ENCODE measurements around the gene ZNF490.
"Not testable (repeated sequence)": the region's sequence is repeated elsewhere in the genome, so short reads cannot be mapped to it uniquely, and the experiment has no call there.

ZNF490 gene

DNA sequence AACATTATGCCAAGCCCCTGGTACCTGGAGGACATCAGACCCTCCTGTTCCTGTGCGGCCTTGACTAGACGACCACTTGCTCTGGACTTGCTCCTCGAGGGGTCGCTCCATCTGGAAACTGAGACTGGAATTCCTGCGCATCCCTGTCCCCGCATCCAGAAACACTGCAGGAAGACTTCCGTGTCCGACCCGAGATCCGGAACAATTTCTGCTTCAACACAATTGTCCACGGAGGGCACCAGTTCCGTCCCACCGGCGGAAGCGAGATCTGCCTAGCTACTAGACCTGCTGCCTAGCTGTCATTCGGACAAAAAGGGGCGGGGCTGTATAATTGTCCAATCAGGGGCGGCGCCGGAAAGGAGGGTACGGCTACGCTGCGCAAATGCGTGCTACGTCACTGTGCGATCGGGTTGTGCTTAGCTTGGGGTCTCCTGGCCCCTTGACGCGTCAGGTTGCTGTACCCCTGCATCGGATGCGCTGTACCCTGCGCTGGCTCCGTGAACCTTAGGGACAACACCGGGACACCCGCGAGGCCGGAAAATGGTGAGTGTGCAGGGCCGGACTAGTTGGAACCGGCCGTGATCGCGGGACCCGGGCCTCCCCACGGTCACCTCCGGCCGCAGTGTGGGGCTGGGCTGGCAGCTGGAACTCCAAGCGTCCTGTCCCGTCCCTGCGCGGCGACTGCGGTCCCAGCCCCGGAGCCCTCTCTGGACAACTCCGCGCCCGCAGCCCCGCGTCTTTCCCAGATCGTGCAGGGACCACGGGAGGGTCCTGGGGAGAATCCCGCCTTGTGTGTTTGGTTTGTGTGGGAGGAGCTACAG lies at the start of gene ZNF490, which contains the start of gene ZNF791:
ZNF490 (minus strand) TSS at position 274 of the 821 bp plus-strand sequence; CDS start at position 141, 133 bp downstream.
ZNF791 (plus strand) TSS at position 381 of the 821 bp plus-strand sequence; CDS start at position 541, 160 bp downstream.
- peak; percentile 90 for DNase-seq

DNA sequence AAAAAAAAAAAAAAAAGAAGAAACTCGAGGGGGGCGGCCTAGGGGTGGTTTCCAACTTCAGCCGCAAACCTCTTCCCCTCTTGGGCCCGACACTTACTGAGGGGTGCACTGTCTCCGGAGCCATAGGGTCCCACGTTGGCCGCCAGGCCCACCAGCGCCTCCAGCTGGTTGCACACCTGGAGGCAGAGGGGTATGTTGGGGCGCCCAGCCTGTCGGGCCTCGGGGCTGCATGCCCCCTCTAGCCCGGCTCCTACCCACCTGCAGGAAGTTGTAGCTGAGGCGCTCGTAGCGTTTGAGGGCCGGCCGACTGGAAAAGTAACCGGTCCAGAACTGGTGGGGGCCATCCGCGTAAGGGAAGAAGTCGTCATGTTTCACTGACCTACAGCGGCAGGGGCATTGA lies 47.4 kb upstream of the ZNF490 start:
- no peak for DNase-seq

DNA sequence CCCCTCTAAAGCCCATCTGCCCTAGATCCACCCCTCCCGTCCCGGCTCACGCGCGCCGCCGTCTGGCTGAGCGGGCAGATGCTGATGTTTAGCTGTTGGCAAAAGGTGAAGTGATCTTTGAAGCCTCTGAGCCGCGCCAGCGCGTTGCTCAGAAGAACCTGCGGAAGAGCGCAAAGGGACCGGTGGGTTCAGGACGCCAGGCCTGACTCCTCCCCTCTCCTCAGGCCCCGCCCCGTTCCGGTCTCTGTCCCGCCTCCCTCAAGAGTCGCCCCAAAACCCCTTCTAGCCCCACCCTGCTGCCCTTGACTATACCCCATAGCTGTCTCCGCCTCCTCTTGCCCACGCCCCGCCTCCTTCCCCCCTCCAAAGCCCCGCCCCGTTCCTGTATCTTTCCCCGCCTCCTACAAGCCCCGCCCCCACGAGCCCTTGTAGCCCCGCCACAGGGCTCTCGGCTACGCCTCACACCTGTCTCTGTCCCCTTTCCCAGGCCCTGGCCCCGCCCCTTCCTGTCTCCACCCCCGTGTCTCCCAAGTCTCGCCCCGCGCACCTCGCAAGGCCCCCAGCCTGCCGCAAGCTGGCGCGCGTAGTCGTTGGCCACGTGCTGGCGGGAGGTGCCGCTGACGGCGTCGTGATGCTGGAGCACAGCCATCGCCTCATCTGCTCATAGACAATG lies 46.4 kb upstream of the ZNF490 start:
- no peak for DNase-seq

GRCh38 chr19:12655546-12655945 lies 44.9 kb upstream of the ZNF490 start:
- DNase-seq = no peak

- no peak for DNase-seq
Observed at GRCh38 chr19:12652219-12652618, 41.6 kb upstream of the ZNF490 start.

DNA sequence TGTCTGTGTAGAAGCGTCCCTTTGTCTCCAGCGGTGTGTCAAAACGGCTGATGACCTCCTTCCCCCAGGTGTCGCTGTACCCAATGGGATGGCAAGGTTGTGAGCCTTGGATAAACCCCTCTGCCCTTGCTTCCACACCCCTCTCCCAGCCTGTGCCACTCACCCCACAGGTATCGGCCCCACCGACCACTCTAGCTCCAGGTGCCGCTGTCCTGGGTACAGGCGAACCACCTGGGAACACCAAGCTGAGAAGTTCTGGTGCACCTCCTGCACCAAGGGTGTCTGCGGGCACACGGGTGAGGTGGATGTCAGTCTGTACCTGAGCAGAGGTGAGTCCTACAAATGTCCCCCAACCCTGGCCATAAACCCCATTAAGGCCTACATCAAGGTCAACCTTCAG lies 39.3 kb upstream of the ZNF490 start:
- DNase-seq = no peak

DNA sequence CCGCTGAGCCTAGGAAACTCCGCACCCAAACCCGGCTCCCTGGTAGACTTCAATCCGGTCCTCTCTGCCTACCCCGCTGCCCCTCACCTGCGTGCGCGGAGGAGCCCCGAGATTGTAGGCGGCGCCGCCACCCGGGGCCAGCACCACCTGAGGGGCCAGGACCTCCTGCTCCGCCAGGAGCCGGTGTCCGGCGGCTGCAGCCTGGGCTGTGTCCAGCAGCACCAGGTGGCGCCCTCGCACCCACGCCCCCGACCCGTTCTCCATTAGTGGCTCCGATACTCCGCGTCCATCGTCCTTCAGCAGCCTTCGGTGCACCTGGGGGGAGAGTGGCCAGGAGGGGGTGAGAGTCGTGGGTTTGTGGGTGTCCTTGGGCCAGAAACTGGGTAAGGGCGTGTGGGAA lies 37.5 kb upstream of the ZNF490 start:
- no peak for DNase-seq

GRCh38 chr19:12647490-12648071 lies 37.0 kb upstream of the ZNF490 start:
- no peak for DNase-seq

DNA sequence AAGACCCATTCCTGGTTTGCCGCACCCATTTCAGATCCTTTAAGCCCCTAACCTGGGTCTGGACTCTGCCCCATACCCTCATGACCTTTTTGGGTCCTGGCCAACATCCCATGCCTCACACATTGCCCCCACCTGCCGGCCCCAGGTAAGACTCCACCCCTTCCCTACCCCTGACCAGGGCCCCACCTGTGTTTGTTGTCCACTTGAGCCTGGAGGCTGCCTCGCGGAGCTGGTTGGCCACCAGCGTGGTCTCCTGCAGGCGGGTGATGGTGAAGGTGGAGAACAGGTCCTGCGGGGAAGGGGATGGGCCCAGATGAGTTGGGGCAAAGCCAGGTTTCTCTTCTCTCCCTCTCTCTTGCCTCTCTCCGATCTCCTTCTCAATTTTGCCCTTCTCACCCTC lies 36.4 kb upstream of the ZNF490 start:
- no peak for DNase-seq

- DNase-seq = no peak
Observed at GRCh38 chr19:12646551-12646950, 35.9 kb upstream of the ZNF490 start.

DNA sequence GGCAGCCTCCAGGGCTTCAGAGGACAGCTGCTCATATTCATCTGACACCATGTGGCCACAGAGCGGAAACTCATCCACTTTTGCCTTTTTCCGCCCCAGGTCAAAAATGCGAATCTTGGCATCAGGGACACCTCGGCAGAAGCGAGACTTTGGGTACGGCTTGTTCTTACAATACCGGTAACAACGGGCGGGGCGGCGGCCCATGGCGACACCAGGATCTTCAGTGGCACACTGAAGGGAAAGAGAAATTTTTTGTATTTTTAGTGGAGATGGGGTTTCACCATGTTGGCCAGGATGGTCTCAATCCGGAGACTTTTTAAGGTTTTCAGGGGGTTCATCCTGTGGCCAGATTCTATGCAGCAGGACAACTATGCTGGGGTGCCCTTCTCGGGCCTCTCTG lies 33.1 kb upstream of the ZNF490 start:
- not testable (repeated sequence) for DNase-seq

DNA sequence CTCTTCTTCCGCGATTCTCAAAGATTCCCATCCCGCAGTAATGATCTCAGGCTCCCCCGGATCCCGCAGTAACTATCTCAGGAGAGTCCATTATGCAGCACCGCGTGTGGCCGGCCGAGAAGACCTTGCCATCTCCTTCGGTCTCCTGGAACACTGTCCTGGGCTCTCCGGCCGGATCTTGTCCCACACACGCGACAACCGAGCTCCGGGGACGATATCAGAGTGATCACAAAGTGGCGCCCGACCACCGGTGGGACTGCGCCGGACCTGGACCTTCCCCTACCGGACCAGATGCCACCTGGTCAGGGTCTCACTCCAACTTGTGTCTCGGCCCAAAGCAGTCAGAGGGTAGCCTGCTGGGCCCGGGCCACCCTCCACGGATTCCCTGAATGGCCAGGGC lies 31.9 kb upstream of the ZNF490 start:
- no peak for DNase-seq

DNA sequence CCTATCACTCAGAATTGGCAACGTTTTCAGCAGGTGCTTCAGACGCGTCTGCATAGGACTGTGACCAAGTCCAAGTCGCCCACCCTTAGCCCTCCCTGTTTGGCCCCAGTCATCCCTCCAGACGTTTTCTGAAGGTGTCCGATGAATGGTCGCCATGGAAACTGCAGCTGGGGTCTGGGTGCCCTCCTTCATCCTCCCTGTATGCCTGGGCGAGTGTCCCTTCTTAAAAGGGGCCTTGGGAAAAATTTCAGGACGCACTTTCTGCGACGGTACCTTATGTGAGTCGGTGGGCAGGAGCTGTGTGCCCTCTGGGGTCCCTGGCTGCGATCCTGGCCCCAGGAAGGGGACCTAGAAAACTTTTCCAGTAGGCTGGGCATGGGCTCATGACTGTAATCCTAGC lies 30.8 kb upstream of the ZNF490 start:
- no peak for DNase-seq

DNA sequence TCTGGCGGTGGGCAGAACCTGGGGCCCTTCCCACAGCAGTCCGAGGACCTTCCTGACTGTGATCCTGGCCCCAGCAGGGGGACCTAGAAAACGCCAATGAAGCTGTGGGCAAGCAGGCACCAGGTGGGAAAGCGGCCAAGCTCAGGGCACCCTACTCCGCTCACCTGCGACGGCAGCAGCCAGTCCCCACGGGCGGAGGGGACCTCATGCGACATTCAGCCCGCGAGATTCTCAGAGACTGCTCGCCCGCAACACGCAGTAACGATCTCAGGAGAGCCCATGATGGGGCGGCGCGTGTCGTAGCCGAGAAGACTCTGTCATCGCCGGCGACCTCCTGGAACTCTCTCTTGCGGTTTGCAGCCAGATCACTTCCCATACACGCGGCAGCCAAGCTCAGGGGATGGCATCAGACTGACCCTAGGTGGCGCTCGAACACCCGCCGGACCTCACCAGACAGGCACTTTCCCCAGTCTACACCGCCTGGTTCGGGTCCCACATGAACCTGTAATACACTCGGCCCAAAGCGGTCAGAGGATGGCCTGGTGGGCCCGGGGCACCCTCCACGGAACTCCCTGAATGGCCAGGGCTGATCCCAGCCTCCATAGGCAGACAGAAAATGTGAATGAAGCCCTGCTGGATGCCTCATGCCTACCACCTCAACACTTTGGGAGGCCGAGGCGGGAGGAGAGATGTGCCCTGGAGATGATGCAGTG lies 29.4 kb upstream of the ZNF490 start:
- peak; percentile 42 for DNase-seq

- DNase-seq = no peak
Observed at GRCh38 chr19:12638611-12639182, 28.1 kb upstream of the ZNF490 start.

GRCh38 chr19:12636631-12637030 lies 26.0 kb upstream of the ZNF490 start:
- DNase-seq = no peak

- no peak for DNase-seq
Observed at GRCh38 chr19:12629215-12629614, 18.6 kb upstream of the ZNF490 start.

- no peak for DNase-seq
Observed at GRCh38 chr19:12628040-12629022, 17.7 kb upstream of the ZNF490 start.

DNA sequence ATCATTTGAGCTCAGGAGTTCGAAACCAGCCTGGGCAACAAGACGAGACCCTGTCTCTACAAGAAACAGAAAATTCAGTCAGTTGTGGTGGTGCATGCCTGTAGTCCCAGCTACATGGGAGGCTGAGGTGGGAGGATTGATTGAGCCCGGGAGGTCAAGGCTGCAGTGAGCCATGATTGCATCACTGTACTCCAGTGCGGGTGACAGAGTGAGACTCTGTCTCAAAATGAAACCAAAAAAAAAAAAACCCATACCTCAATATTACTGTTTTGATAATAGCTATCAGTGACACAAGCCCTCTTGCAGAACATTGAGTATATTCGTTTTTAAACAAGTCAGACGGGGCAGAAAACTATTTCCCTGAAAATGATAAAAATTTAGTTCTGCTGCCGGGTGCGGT lies 16.3 kb upstream of the ZNF490 start:
- DNase-seq = no peak

GRCh38 chr19:12623361-12624031 lies 12.9 kb upstream of the ZNF490 start:
- DNase-seq = no peak

All from NCI-H2081 treated with DMSO at 0.1 percent for 48 hours (cell line).